Stomach (tissue), 9 donors: ENCODE data around the gene GRIA2. TPM values are rescaled to one million over a fixed set of nuclear protein-coding genes. Genes with fewer than 3 reads are reported as not detected.
A peak's percentile ranks its signal among the peaks of the same experiment; 100 is the strongest.

Experiments
- DNase-seq, 2 donors: peaks; one replicate each; pipeline versions ENCODE4 v3.0.0 to v3.0.0-alpha.2; 2013 to 2019
- H3K27ac ChIP-seq, 5 donors: fragments of 200-600 bp in 4 of 5; sonication (generic) in 4 of 5; one replicate each; pipeline ENCODE4 v1.5.1; 2013 to 2019; ENCODE audit warnings: mild to moderate bottlenecking in 1 of 5, moderate library complexity in 1 of 5
- H3K27me3 ChIP-seq, 3 donors: fragments of 200-600 bp; sonication (generic); one replicate each; pipeline ENCODE4 v1.5.1; 2017 to 2019; ENCODE audit warnings: mixed run types in 1 of 3
- H3K36me3 ChIP-seq, 4 donors: fragments of 200-600 bp; sonication (generic); 1 replicate in 3 of 4; 2 replicates in 1 of 4; pipeline ENCODE4 v1.5.1; 2016 to 2019
- H3K4me1 ChIP-seq, 4 donors: fragments of 200-600 bp; sonication (generic); one replicate each; pipeline ENCODE4 v1.5.1; 2016 to 2019
- H3K4me3 ChIP-seq, 4 donors: fragments of 200-600 bp; sonication (generic) in 3 of 4; one replicate each; pipeline ENCODE4 v1.5.1; 2016 to 2019; ENCODE audit warnings: mild to moderate bottlenecking in 1 of 4
- H3K9me3 ChIP-seq, 4 donors: fragments of 200-600 bp; sonication (generic); one replicate each; pipeline ENCODE4 v1.5.1; 2016 to 2019
- EP300 ChIP-seq: sonication (generic); formaldehyde crosslinking; IDR thresholded peaks from one replicate; pipeline ENCODE4 v1.6.1; 2017; ENCODE audit warnings: antibody characterized with exemption
- POLR2A ChIP-seq, 4 donors: fragments of 450-650 bp; IDR thresholded peaks; one replicate each; pipeline ENCODE4 v1.6.1; 2016; ENCODE audit warnings: antibody characterized with exemption in 4 of 4, control low read depth in 2 of 4, mild to moderate bottlenecking in 1 of 4, moderate library complexity in 1 of 4
- POLR2AphosphoS5 ChIP-seq, 3 donors: sonication (generic); formaldehyde crosslinking; IDR thresholded peaks; one replicate each; pipeline ENCODE4 v1.6.1; 2016; ENCODE audit warnings: antibody characterized with exemption in 3 of 3
- WGBS, 5 donors: extraction: QIAGEN DNeasy Blood & Tissue Kit in 3 of 5; methylation state at CpG; one replicate each; pipeline versions ENCODE4 v1.1.5 to v1.1.7; 2013 to 2018; 5-methylcytosine and 5-hydroxymethylcytosine counted together
- intact Hi-C: fragments of 100-400 bp; cut with DNase I; formaldehyde crosslinking; loops from one replicate; pipeline ENCODE4 v1.15.1; 2023; ENCODE audit warnings: low total_unique reads
- polyA plus RNA-seq, 3 donors: library from polyadenylated mRNA; stranded (reverse); fragments of 200-250 nt; gene quantifications; one replicate each; pipeline ENCODE4 v1.2.3, GENCODE V29; 2013
- total RNA-seq, 5 donors: library from RNA; depleted of rRNA; stranded (reverse); fragments of >200 nt; gene quantifications; one replicate each; pipeline versions ENCODE4 v1.1.0 to v1.2.3, GENCODE V29; 2014 to 2016
- TF ChIP-seq, protein P1 (sequence below), 7 experiments: fragments of 450-650 bp in 4 of 7; fragments of 200-600 bp in 3 of 7; sonication (generic) in 3 of 7; IDR thresholded peaks; one replicate each; pipeline ENCODE4 v1.5.1; 2016 to 2019; ENCODE audit warnings: antibody characterized with exemption in 7 of 7, control low read depth in 2 of 7, mild to moderate bottlenecking in 1 of 7
- donor health status: healthy with polysubstance abuse.
- donor health status: Bipolar disorder and iron deficiency.
- donor health status: healthy.

The GRIA2 gene
- total and polyA plus RNA-seq, 8 donors: 0.06 to 15.2 (median 0.43) TPM; not detected in 3

DNA sequence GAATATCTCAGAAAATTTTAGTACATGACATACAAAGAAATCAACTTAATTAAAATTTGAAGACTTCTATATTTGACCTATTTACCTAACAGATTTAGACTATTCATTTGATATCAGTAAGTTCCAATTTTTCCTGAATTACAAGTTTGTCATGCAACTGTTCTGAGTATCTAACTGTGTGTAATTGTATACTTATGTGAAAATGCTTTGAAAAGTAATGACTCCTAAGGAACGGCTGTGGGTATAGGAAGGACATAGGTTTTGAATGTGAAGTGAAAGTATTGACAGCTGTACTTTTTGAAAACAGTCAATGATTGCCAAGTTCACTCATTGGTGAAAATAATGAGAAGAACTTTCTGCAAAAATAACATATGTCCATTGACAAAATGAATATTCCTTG lies 2.9 kb downstream of the GRIA2 start:
- 29 to 65% (median 46%) methylated on average over 1 of the region's 1 CpG for WGBS, 5 donors
- no peak for DNase-seq
- peak overlapping the region in 1 of 5 donors; percentile 73 for H3K27ac ChIP-seq
- no peak overlapping the region for H3K4me3 ChIP-seq
- no peaks in the 10 kb centered on the region for H3K9me3 ChIP-seq
- no peaks in the 10 kb centered on the region for H3K36me3 ChIP-seq
- intact Hi-C loops: no loop called here
- TF ChIP-seq POLR2AphosphoS5 (IDR thresholded peaks at IDR 0.05): no peak
- no peak for TF ChIP-seq EP300
- TF ChIP-seq POLR2A (IDR thresholded peaks at IDR 0.05): no peak
- TF ChIP-seq, protein P1, sequence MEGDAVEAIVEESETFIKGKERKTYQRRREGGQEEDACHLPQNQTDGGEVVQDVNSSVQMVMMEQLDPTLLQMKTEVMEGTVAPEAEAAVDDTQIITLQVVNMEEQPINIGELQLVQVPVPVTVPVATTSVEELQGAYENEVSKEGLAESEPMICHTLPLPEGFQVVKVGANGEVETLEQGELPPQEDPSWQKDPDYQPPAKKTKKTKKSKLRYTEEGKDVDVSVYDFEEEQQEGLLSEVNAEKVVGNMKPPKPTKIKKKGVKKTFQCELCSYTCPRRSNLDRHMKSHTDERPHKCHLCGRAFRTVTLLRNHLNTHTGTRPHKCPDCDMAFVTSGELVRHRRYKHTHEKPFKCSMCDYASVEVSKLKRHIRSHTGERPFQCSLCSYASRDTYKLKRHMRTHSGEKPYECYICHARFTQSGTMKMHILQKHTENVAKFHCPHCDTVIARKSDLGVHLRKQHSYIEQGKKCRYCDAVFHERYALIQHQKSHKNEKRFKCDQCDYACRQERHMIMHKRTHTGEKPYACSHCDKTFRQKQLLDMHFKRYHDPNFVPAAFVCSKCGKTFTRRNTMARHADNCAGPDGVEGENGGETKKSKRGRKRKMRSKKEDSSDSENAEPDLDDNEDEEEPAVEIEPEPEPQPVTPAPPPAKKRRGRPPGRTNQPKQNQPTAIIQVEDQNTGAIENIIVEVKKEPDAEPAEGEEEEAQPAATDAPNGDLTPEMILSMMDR (IDR thresholded peaks at IDR 0.05): no peak
- peaks cover 7 to 32% (median 31%) of the 10 kb centered on the region in 4 donors for H3K4me1 ChIP-seq
- H3K27me3 ChIP-seq: peaks cover 0 to 53% (median 39%) of the 10 kb centered on the region in 3 donors

DNA sequence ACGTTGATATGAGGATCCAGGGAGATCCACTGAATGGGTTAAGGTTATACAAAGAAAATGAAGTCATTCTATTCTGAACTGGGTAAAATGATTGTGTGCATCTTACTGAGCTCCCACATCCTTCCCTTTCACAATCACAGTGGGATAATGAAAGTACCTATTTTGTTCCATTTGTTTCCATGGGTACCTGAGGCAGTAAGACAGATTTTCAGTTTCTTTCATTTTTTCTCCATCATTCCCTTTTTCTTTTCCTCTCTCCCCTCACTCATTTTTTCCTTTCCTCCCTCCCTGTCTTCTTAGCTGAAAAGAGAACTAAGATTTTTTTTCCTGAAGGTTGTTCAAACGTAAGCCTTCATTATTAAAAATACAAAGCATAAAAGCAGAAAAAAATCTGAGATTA lies 4.6 kb downstream of the GRIA2 start:
- H3K27me3 ChIP-seq: peaks cover 0 to 41% (median 28%) of the 10 kb centered on the region in 3 donors
- H3K27ac ChIP-seq: no peak overlapping the region
- H3K36me3 ChIP-seq: no peaks in the 10 kb centered on the region
- intact Hi-C loops: no loop called here
- no peak overlapping the region for H3K4me3 ChIP-seq
- TF ChIP-seq, protein P1 (IDR thresholded peaks at IDR 0.05): no peak
- TF ChIP-seq POLR2A (IDR thresholded peaks at IDR 0.05): no peak
- TF ChIP-seq EP300: no peak
- TF ChIP-seq POLR2AphosphoS5 (IDR thresholded peaks at IDR 0.05): no peak
- no peak for DNase-seq
- no peaks in the 10 kb centered on the region for H3K9me3 ChIP-seq
- WGBS, 5 donors: 58 to 72% (median 68%) methylated on average over 2 of the region's 2 CpGs
- H3K4me1 ChIP-seq: peaks cover 7 to 30% (median 29%) of the 10 kb centered on the region in 4 donors

DNA sequence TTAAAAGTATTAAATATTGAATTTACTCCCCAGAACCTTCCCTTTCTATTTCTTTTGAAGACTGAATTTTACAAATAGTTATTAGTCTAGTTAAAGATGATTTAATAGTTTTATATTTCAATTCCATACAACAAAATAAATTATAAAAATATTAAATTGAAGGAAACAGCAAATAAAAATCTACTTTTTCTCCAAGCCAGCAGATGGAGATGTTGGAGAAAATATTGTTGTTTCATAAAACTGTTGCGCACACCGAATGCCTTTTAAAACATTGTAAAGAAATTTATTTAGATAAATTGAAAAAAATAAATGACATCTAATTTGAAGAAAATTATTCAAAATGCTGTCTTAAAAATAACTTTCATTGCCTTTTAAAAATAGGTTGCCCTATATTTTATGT lies 5.5 kb downstream of the GRIA2 start:
- intact Hi-C loops: no loop called here

DNA sequence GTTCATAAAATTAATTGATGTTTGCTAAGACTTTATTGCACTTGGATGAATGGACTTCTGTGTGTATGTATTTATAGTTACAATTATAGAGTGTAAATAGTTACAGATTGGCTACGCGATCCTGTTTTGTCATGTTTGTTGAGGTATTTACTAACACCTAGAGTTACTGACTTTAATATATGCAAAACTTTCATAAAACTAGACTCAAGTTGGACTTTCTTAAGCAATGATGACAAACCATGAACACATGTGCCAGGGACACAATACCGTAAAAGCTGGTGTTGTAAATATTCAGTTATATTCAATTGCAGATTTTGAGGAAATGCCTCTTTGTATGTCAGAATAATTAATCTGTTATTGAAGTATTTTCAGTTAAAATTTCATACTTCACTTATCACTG lies 6.1 kb downstream of the GRIA2 start:
- WGBS, 5 donors: 84 to 95% (median 88%) methylated on average over 3 of the region's 3 CpGs
- Histone ChIP-seq H3K4me3 (no peak overlapping the region), H3K27ac (no peak overlapping the region), H3K36me3 (no peaks in the 10 kb centered on the region), H3K9me3 (no peaks in the 10 kb centered on the region), H3K4me1 (peaks cover 0 to 15% (median 15%) of the 10 kb centered on the region in 4 donors), H3K27me3 (peaks cover 0 to 26% (median 15%) of the 10 kb centered on the region in 3 donors)
- TF ChIP-seq, protein P1 (IDR thresholded peaks at IDR 0.05): no peak
- no peak for TF ChIP-seq POLR2AphosphoS5 (IDR thresholded peaks at IDR 0.05)
- TF ChIP-seq POLR2A (IDR thresholded peaks at IDR 0.05): no peak
- no peak for TF ChIP-seq EP300
- no peak for DNase-seq
- intact Hi-C loops: no loop called here

More for the DNA sequence above, 5.5 kb downstream of the GRIA2 start:
- 81 to 95% (median 88%) methylated on average over 2 of the region's 2 CpGs for WGBS, 5 donors
- Histone ChIP-seq H3K27ac (no peak overlapping the region), H3K4me1 (peaks cover 0 to 21% (median 20%) of the 10 kb centered on the region in 4 donors), H3K9me3 (no peaks in the 10 kb centered on the region), H3K4me3 (no peak overlapping the region), H3K27me3 (peaks cover 0 to 32% (median 21%) of the 10 kb centered on the region in 3 donors), H3K36me3 (no peaks in the 10 kb centered on the region)
- DNase-seq: no peak
- TF ChIP-seq POLR2A (IDR thresholded peaks at IDR 0.05) (no peak), EP300 (no peak), POLR2AphosphoS5 (IDR thresholded peaks at IDR 0.05) (no peak)
- TF ChIP-seq, protein P1 (IDR thresholded peaks at IDR 0.05): no peak
